Endothelial cell of umbilical vein (primary cell): ENCODE data around the gene ARHGAP21.

ENCODE experiments used
- CTCF ChIP-seq, 2 donors: IDR thresholded peaks; 1 replicate in 1 of 2; 2 replicates in 1 of 2; pipeline ENCODE4 v1.5.1; 2011; ENCODE audit warnings: low read length in 2 of 2, mild to moderate bottlenecking in 2 of 2, moderate library complexity in 2 of 2, control low read depth in 1 of 2, inconsistent platforms in 1 of 2, low read depth in 1 of 2; ENCODE audit not compliant: insufficient read depth in 1 of 2; ENCODE audit errors: extremely low read depth in 1 of 2
- EZH2 ChIP-seq: IDR thresholded peaks from 2 replicates; pipeline ENCODE4 v1.6.1; 2012; ENCODE audit warnings: borderline replicate concordance, low read depth, mild to moderate bottlenecking, moderate library complexity, low read length, inconsistent platforms; ENCODE audit not compliant: severe bottlenecking
- FOS ChIP-seq: IDR thresholded peaks from 2 replicates; pipeline ENCODE4 v1.6.1; 2011; ENCODE audit warnings: mild to moderate bottlenecking, low read length, moderate library complexity, borderline replicate concordance; ENCODE audit not compliant: insufficient read depth
- MAX ChIP-seq: IDR thresholded peaks from 2 replicates; pipeline ENCODE4 v1.6.1; 2011; ENCODE audit not compliant: insufficient read depth, insufficient read length
- POLR2A ChIP-seq: IDR thresholded peaks from 2 replicates; pipeline ENCODE4 v1.6.1; 2012; ENCODE audit warnings: low read depth, mild to moderate bottlenecking, control low read depth, low read length
- POLR2AphosphoS5 ChIP-seq: IDR thresholded peaks from 2 replicates; pipeline ENCODE4 v1.6.1; 2012; ENCODE audit warnings: low read depth, mild to moderate bottlenecking, control low read depth, low read length, moderate library complexity; ENCODE audit not compliant: insufficient read depth

- no peak for TF ChIP-seq CTCF (IDR thresholded peaks at IDR 0.05; ENCODE audit: extremely low read depth in 1 of 2, insufficient read depth in 1 of 2, low read depth in 1 of 2, low read length in 2 of 2)
- TF ChIP-seq POLR2A = no peak
- TF ChIP-seq EZH2 = no peak
- no peak for TF ChIP-seq POLR2AphosphoS5
- TF ChIP-seq MAX = no peak
- TF ChIP-seq FOS = no peak
These were observed 17.0 kb upstream of the ARHGAP21 start for GRCh38 chr10:24740714-24741113.
